ENCODE results near the gene NUTF2.

NUTF2 gene

DNA sequence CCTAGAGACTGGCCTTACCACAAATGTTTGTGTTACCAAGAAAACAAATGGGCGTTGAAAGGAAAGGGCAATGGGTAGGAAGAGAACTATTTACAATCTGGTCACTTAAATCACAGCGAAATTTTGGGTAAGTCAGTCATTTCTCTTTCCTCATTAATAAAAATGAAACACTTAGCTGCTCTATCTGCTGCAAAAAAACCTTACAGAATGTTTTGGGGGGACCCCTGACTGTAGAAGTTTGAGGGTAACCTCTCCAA, 742 bp upstream of the NUTF2 start:
- in situ Hi-C loops (cut with HindIII; ENCODE audit: low pct_ligation_motif_present, low sequenced_read_pairs): no loop called here
- Histone ChIP-seq H3K27me3 (replicated peaks) (no peaks in the 10 kb centered on the region), H3K4me3 (ENCODE audit: low read depth, low read length) (peak overlapping the region; percentile 91), H3K36me3 (replicated peaks) (no peaks in the 10 kb centered on the region), H3K27ac (peak overlapping the region; percentile 83)
- no peak for DNase-seq
- TF ChIP-seq, protein P1, sequence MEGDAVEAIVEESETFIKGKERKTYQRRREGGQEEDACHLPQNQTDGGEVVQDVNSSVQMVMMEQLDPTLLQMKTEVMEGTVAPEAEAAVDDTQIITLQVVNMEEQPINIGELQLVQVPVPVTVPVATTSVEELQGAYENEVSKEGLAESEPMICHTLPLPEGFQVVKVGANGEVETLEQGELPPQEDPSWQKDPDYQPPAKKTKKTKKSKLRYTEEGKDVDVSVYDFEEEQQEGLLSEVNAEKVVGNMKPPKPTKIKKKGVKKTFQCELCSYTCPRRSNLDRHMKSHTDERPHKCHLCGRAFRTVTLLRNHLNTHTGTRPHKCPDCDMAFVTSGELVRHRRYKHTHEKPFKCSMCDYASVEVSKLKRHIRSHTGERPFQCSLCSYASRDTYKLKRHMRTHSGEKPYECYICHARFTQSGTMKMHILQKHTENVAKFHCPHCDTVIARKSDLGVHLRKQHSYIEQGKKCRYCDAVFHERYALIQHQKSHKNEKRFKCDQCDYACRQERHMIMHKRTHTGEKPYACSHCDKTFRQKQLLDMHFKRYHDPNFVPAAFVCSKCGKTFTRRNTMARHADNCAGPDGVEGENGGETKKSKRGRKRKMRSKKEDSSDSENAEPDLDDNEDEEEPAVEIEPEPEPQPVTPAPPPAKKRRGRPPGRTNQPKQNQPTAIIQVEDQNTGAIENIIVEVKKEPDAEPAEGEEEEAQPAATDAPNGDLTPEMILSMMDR (IDR thresholded peaks at IDR 0.05; ENCODE audit: low read depth, low read length, missing control alignments): no peak

DNA sequence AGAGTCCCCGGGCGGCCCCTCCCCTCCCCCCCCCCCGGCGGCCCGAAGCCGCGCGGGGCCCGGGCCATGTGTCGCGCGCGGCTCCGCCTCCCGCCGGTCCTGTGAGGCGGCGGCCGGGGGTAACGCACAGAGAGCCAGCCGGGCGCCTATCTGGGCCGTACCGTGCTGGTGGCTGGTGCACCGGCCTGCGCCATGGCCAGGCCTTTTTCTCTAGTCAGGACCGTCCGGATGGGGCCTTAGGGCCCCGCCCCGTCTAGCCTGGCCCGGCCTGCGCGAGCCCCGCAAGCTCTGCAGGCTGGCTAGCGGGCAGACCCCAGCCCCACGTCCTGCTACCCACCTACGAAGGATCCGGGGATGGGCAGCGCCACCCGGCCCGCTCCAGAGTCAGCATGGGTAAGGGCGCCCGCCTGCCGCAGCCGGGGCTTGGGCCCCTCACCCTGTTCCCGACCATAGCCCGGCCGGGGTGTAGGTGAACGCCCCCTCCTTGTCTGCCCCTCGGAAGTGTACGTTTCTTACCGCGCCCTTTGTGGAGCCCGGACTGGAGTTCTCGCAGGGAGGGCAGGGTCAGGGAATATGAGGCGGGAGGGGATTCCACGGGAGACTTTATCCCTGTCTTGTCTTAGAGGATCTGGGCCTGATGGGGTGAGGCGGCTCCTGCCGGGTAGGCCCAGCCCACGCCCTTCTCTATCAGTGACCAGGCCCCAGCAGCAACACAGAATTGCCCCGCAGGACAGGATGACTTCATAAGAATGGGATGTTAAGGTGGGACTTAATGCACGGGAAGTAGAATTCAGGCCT, 530 bp downstream of the NUTF2 start, which contains the start of gene CENPT:
CENPT (minus strand) TSS at position 630 of the 798 bp plus-strand sequence. CDS start 13,834 bp downstream, outside the sequence.
- in situ Hi-C loops (cut with HindIII; ENCODE audit: low pct_ligation_motif_present, low sequenced_read_pairs): no loop called here
- no peaks in the 10 kb centered on the region for H3K27me3 ChIP-seq (replicated peaks)
- TF ChIP-seq, protein P1 (IDR thresholded peaks at IDR 0.05; ENCODE audit: low read depth, low read length, missing control alignments): no peak
- H3K4me3 ChIP-seq (ENCODE audit: low read depth, low read length): peak within 1 kb of the TSS; percentile 91
- peak within 1 kb of the TSS; percentile 83 for H3K27ac ChIP-seq
- peak; percentile 60 for DNase-seq
- no peaks in the 10 kb centered on the region for H3K36me3 ChIP-seq (replicated peaks)

DNA sequence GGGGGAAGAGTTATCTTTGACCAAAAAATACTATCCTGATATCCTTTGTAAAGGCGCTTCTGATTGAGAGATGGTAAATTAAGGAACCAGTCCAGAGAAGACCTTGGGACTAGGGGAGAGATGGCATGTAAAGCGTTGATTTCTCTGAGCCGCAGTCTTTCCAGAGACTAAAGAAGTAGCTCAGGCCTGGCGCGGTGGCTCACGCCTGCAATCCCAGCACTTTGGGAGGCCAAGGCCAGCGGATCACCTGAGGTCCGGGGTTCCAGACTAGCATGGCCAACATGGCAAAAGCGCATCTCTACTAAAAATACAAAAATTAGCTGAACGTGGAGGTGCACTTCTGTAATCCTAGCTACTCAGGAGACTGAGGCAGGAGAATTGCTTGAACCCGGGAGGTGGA, 1.4 kb downstream of the NUTF2 start:
- Histone ChIP-seq H3K36me3 (replicated peaks) (no peaks in the 10 kb centered on the region), H3K27me3 (replicated peaks) (no peaks in the 10 kb centered on the region), H3K27ac (peak overlapping the region; percentile 83), H3K4me3 (ENCODE audit: low read depth, low read length) (peak overlapping the region; percentile 91)
- DNase-seq: no peak
- in situ Hi-C loops (cut with HindIII; ENCODE audit: low pct_ligation_motif_present, low sequenced_read_pairs): no loop called here
- TF ChIP-seq, protein P1 (IDR thresholded peaks at IDR 0.05; ENCODE audit: low read depth, low read length, missing control alignments): no peak

DNA sequence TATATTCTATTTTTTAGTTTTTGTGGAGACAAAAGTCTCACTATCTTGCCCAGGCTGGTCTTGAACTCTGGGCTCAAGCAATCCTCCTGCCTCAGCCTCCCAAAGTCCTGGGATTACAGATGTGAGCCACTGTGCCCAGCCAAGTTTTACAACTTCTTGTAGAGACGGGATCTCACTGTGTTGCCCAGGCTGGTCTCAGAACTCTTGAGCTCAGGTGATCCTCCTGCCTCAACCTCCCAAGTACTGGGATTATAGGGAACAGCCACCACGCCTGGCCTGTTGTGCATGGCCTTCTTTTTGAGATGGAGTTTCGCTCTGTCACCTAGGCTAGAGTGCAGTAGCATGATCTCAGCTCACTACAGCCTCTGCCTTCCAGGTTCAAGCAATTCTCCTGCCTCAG, 6.9 kb downstream of the NUTF2 start:
- Histone ChIP-seq H3K27ac (no peak overlapping the region), H3K36me3 (replicated peaks) (no peaks in the 10 kb centered on the region), H3K27me3 (replicated peaks) (no peaks in the 10 kb centered on the region), H3K4me3 (ENCODE audit: low read depth, low read length) (no peak overlapping the region)
- no peak for DNase-seq
- TF ChIP-seq, protein P1 (IDR thresholded peaks at IDR 0.05; ENCODE audit: low read depth, low read length, missing control alignments): no peak
- in situ Hi-C loops (cut with HindIII; ENCODE audit: low pct_ligation_motif_present, low sequenced_read_pairs): no loop called here

DNA sequence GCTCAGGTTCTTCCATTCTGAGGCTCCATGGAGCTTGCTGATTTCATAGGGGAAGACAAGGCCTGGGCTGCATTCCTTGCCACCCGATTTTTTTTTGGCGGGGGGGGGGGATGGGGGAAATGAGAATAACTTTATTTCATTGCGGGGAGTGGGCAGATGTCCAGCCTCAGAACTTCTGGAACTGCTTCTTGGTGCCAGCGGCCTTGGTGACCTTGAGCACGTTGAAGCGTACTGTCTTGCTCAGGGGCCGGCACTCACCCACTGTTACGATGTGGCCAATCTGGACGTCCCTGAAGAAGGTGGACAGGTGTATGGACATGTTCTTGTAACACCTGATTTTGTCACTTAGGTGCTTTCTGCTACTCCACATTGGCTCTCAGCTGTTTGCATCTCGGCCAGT, 9.1 kb downstream of the NUTF2 start:
- Histone ChIP-seq H3K4me3 (ENCODE audit: low read depth, low read length) (no peak overlapping the region), H3K27me3 (replicated peaks) (no peaks in the 10 kb centered on the region), H3K27ac (no peak overlapping the region), H3K36me3 (replicated peaks) (peaks cover 8% of the 10 kb centered on the region)
- TF ChIP-seq, protein P1 (IDR thresholded peaks at IDR 0.05; ENCODE audit: low read depth, low read length, missing control alignments): no peak
- DNase-seq: no peak
- in situ Hi-C loops (cut with HindIII; ENCODE audit: low pct_ligation_motif_present, low sequenced_read_pairs): no loop called here
